GM21619 (cell line): ENCODE results near the gene FANK1.
"Not testable (repeated sequence)": the region's sequence is repeated elsewhere in the genome, so short reads cannot be mapped to it uniquely, and the experiment has no call there.

Source experiments
- ATAC-seq: cut with Tn5 transposase; IDR thresholded peaks from one replicate; pipeline ENCODE4 v1.9.1; 2021; ENCODE audit not compliant: unreplicated experiment

Gene FANK1

GRCh38 chr10:126016156-126016805 is 119.9 kb downstream of the FANK1 start:
- no peak for ATAC-seq

DNA sequence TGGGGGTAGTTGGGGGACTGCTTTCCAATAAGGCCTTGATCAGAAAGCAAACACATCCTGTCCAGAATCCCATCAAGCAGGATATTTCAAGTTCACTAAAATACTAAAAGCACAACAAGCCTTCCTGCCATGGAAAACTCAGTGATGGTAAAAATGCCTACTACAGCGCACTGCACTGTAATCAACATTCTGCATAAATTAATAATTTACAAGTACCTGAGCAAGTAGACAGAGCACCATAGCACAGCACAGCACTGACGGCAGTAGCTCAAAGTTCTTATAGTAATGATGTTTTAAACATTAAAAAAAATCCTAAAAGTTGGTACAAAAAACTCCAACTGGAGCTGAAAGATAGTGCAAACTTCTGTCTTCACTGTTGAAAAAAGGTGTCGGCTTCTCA is 120.5 kb downstream of the FANK1 start:
- no peak for ATAC-seq

DNA sequence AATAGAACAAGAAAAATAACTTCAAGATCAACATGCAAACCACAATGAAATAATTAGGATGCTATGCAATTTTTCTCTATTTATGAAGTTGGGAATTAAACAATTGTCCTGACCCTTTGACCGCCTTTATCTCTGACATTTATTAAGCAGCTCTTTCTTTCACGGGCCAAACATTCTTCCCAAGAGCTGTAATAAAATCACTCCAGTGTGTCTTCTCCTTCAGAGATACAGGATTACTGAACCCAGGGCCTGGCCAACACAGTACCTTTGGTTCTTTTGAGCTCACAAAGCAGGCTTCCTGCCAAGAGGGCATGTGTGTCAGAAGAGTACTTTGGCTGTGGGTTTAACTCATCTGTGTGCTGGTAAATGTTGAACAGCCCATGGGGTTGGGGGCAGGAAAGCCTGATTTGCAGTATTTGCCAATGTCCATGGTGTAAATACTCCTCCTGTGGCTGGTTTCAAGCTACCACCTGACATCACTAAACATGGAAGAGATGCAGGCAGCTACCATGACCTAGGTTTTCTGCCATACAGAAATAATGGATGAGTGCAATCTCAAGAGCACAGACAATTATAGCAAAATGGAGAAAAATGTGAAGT is 121.7 kb downstream of the FANK1 start:
- ATAC-seq, result no peak

GRCh38 chr10:126021833-126022500 is 125.6 kb downstream of the FANK1 start:
- ATAC-seq, result no peak

- no peak for ATAC-seq
Observed at GRCh38 chr10:126022841-126023240, 126.5 kb downstream of the FANK1 start.

DNA sequence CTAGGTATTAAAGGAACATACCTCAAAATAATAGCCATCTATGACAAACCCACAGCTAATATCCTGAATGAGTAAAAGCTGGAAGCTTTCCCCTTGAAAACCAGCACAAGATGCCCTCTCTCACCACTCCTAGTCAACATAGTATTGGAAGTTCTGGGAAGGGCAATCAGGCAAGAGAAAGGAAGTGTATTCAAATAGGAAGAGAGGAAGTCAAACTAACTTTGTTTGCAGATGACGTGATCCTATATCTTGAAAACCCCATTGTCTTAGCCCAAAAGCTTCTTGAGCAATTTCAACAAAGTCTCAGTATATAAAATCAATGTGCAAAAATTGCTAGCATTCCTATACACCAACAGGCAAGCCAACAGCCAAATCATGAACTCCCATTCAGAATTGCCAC is 131.3 kb downstream of the FANK1 start:
- ATAC-seq, result no peak

- ATAC-seq, result no peak
Observed at GRCh38 chr10:126029999-126030398, 133.6 kb downstream of the FANK1 start.

- no peak for ATAC-seq
Observed at GRCh38 chr10:126034586-126034985, 138.2 kb downstream of the FANK1 start.

DNA sequence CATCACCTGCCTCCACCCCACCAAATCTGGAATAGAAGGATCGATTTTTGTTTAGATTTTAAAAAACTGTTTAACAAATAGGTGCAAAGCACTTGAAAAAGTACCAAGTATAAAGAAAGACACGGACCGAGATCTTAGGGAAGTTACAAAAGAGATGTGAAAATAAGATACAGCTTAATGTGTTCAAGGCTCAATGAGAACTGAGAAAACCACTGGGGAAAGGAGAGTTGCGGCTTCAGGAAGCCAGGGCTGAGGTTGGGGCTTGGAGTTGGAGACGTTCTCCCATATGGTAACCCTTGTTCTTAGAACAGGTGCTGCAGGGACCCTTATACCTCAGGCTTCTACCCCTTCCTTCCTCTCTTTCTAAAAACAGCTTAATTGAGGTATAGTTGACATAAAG is 140.2 kb downstream of the FANK1 start:
- ATAC-seq, result no peak

- no peak for ATAC-seq
Observed at GRCh38 chr10:126037946-126038345, 141.6 kb downstream of the FANK1 start.

DNA sequence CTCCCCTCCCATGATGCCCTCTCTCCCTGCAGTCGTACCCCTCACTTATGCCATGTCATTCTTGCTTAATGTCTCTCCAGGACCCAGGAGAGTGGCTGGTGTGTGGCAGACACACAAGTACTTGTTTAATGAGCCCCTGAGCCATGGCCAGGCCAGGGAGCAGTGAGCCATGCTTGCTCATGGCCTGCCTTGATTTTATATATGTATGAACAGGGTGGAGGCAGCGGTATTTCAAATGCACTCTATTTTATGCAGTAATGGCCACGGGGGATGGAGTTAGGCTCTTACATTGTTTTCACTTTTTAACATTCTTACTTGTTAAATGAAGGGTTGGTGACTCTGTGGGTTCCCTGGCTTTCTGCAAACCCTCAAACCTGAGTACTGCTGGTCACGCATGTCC is 144.8 kb downstream of the FANK1 start:
- no peak for ATAC-seq

DNA sequence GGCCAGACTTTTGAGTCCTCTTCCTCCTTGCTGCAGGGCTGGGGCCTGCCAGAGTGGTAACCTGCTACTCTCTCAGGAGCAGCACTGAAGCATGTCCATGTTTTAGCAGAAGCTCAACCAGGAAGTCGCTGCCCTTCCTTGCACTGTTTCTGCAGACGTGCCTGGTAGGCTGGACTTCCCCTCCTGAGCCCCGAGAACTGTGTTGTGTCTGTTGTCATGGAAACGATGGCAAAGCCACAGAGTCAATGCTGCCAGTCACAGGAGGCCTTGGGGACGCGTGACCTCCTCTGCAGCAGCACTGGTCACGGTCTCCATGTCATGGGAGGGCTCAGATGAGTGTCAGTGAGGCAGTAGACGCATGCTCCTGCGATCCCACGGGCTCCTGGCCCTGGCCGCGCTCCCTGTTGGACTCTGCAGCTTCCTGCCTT is 145.5 kb downstream of the FANK1 start:
- ATAC-seq, result peak; percentile 99

DNA sequence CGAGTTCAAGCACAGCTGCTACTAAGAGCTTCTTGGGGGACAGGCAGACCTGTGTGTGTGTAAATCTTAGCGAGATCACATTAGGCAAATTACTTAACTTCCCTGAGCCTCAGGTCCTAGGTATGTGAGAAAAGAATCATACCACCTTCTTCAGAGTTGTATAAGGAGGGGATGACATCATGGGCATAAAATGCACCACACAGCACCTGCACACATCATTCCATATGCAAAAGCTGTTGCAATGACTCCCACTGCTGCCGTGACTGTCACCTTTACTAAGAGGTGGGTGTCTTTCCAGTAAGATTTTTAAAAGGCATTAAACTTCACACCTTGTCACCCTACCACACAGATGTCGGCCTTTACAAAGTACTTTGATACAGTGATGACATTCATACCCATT is 146.0 kb downstream of the FANK1 start:
- peak; percentile 1 for ATAC-seq

GRCh38 chr10:126042906-126043305 is 146.5 kb downstream of the FANK1 start:
- no peak for ATAC-seq

DNA sequence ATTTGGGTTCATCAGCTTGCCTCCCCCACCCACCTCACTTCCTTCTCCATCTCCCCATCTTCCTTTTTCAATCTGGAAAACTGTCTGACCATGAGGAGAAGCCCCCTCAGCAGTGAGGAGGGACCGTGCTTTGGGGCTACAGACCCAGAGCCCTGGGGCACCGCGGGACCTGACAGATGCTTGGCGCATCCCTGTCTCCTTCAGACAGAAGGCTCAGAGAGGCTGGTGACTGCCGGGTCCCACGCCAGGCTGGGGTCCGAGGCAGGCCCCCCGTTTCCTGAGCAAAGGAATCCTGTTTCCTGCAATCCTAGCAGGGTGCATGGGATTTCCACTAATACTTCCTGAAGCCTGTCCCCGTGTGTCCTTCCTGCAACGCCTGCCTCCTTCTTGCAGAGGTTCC is 147.0 kb downstream of the FANK1 start:
- no peak for ATAC-seq

- ATAC-seq, result no peak
Observed at GRCh38 chr10:126045861-126046260, 149.5 kb downstream of the FANK1 start.

DNA sequence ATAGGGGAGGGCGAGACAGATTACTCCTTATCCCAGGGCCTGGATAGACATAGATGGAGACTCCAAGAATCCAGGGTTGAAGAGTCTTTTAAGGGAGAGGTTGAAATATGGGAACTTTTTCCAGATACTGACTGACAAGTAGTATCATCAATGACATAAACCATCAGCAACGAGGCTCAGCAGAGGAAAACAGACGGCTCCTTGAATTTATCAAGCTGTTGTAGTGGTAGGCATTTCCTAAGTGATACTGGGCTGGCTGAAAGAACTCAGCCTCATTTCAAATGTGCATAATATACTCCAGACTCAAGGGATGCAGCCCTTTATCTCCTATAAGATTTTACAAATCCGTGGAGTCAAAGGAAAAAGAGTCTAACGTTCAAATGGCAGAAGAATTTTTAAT is 150.5 kb downstream of the FANK1 start:
- ATAC-seq, result no peak

DNA sequence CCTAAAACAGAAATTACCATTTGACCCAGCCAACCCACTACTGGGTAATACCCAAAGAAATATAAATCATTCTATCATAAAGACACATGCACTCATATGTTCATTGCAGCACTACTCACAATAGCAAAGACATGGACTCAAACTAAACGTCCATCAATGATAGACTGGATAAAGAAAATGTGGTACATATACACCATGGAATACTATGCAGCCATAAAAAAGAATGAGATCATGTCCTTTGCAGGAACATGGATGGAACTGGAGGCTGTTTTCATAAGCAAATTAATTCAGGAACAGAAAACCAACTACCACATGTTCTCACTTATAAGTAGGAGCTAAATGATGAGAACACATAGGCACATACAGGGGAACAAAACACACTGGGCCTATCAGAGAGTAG is 151.4 kb downstream of the FANK1 start:
- not testable (repeated sequence) for ATAC-seq

- ATAC-seq, result no peak
Observed at GRCh38 chr10:126049759-126050700, 153.7 kb downstream of the FANK1 start.

DNA sequence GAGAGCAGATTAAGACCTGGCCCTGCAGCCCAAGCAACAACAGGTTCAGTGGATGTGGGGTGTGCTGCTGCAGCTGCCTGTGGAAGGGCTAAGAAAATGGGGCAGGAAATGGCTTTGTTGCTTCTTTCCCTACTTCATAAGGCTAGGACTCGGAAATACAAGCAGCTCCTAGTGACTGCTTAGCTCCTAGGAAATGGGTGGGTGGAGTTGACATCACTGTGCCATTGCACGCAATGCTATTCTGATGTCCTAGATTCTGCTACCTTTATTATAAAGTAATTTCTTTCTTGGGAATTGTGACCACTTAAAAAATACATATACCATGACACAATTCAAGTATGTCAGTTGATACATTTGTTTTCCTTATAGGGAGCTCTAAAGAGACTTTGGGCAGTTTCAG is 155.8 kb downstream of the FANK1 start:
- ATAC-seq, result no peak

GRCh38 chr10:126054191-126054590 is 157.8 kb downstream of the FANK1 start:
- ATAC-seq, result no peak
